Vagina (tissue), 2 donors: ENCODE data around the gene CAMKK1. TPM values are rescaled to one million over a fixed set of nuclear protein-coding genes. Genes with fewer than 3 reads are reported as not detected.
A peak's percentile ranks its signal among the peaks of the same experiment; 100 is the strongest.

Source experiments
- DNase-seq, 2 donors: peaks; one replicate each; pipeline ENCODE4 v3.0.0-alpha.2; 2017; ENCODE audit errors: extremely low spot score in 2 of 2
- H3K27ac ChIP-seq: fragments of 200-600 bp; sonication (generic); one replicate; pipeline ENCODE4 v1.5.1; 2019
- H3K27me3 ChIP-seq: fragments of 200-600 bp; sonication (generic); one replicate; pipeline ENCODE4 v1.5.1; 2019
- H3K36me3 ChIP-seq, 2 donors: fragments of 200-600 bp; sonication (generic); one replicate each; pipeline ENCODE4 v1.5.1; 2017 to 2019
- H3K4me1 ChIP-seq: fragments of 200-600 bp; sonication (generic); one replicate; pipeline ENCODE4 v1.5.1; 2019
- H3K4me3 ChIP-seq, 2 donors: fragments of 200-600 bp; sonication (generic); 1 replicate in 1 of 2; 2 replicates in 1 of 2; pipeline ENCODE4 v1.5.1; 2016 to 2019
- H3K9me3 ChIP-seq: fragments of 200-600 bp; sonication (generic); one replicate; pipeline ENCODE4 v1.5.1; 2019
- CTCF ChIP-seq, 3 experiments: fragments of 450-650 bp in 2 of 3; fragments of 200-600 bp in 1 of 3; sonication (generic) in 1 of 3; IDR thresholded peaks; one replicate each; pipeline ENCODE4 v1.5.1; 2017 to 2019; ENCODE audit warnings: antibody characterized with exemption in 3 of 3, mild to moderate bottlenecking in 2 of 3, moderate library complexity in 2 of 3
- POLR2A ChIP-seq, 2 donors: fragments of 450-650 bp; IDR thresholded peaks; one replicate each; pipeline ENCODE4 v1.6.1; 2017; ENCODE audit warnings: antibody characterized with exemption in 2 of 2, mild to moderate bottlenecking in 2 of 2, moderate library complexity in 2 of 2
- POLR2AphosphoS5 ChIP-seq, 2 donors: sonication (generic); formaldehyde crosslinking; IDR thresholded peaks; one replicate each; pipeline ENCODE4 v1.9.0; 2017; ENCODE audit warnings: antibody characterized with exemption in 2 of 2, mild to moderate bottlenecking in 2 of 2, low read depth in 1 of 2; ENCODE audit not compliant: insufficient read depth in 1 of 2
- intact Hi-C: fragments of 100-400 bp; cut with DNase I; formaldehyde crosslinking; loops from one replicate; pipeline ENCODE4 v1.15.1; 2023
- total RNA-seq: library from RNA; depleted of rRNA; stranded (reverse); fragments of >200 nt; gene quantifications from one replicate; pipeline ENCODE4 v1.2.3, GENCODE V29; 2016

The CAMKK1 gene
- total RNA-seq, 1 donor from 2014 or later, result 12.0 TPM

- no peak for DNase-seq
- Histone ChIP-seq H3K27me3 (no peaks in the 10 kb centered on the region), H3K27ac (no peak overlapping the region), H3K4me3 (no peak overlapping the region), H3K4me1 (peaks cover 8% of the 10 kb centered on the region), H3K9me3 (no peaks in the 10 kb centered on the region), H3K36me3 (no peaks in the 10 kb centered on the region)
- intact Hi-C loops, result no loop called here
- TF ChIP-seq POLR2A (IDR thresholded peaks at IDR 0.05) (no peak), CTCF (IDR thresholded peaks at IDR 0.05) (no peak), POLR2AphosphoS5 (IDR thresholded peaks at IDR 0.05; ENCODE audit: insufficient read depth in 1 of 2, low read depth in 1 of 2) (no peak)
These were observed 28.9 kb upstream of the CAMKK1 start for GRCh38 chr17:3921502-3922319.

GRCh38 chr17:3921006-3921405, 28.2 kb upstream of the CAMKK1 start:
- no peak overlapping the region for H3K4me3 ChIP-seq
- no peak for TF ChIP-seq POLR2AphosphoS5 (IDR thresholded peaks at IDR 0.05; ENCODE audit: insufficient read depth in 1 of 2, low read depth in 1 of 2)
- TF ChIP-seq POLR2A (IDR thresholded peaks at IDR 0.05), result no peak
- no peak for TF ChIP-seq CTCF (IDR thresholded peaks at IDR 0.05)
- H3K27ac ChIP-seq, result no peak overlapping the region
- H3K27me3 ChIP-seq, result no peaks in the 10 kb centered on the region
- DNase-seq, result no peak
- peaks cover 15% of the 10 kb centered on the region for H3K4me1 ChIP-seq
- no peaks in the 10 kb centered on the region for H3K9me3 ChIP-seq
- H3K36me3 ChIP-seq, result no peaks in the 10 kb centered on the region
- intact Hi-C loops, result no loop called here

GRCh38 chr17:3919123-3919624, 26.3 kb upstream of the CAMKK1 start:
- no peaks in the 10 kb centered on the region for H3K9me3 ChIP-seq
- intact Hi-C loops, result no loop called here
- no peaks in the 10 kb centered on the region for H3K36me3 ChIP-seq
- peak overlapping the region; percentile 54 for H3K27ac ChIP-seq
- H3K4me3 ChIP-seq, result no peak overlapping the region
- no peak for DNase-seq
- H3K27me3 ChIP-seq, result no peaks in the 10 kb centered on the region
- H3K4me1 ChIP-seq, result peaks cover 15% of the 10 kb centered on the region
- no peak for TF ChIP-seq POLR2AphosphoS5 (IDR thresholded peaks at IDR 0.05; ENCODE audit: insufficient read depth in 1 of 2, low read depth in 1 of 2)
- no peak for TF ChIP-seq POLR2A (IDR thresholded peaks at IDR 0.05)
- TF ChIP-seq CTCF (IDR thresholded peaks at IDR 0.05), result no peak

GRCh38 chr17:3918372-3919122, 25.7 kb upstream of the CAMKK1 start:
- Histone ChIP-seq H3K4me1 (peaks cover 21% of the 10 kb centered on the region), H3K36me3 (no peaks in the 10 kb centered on the region), H3K4me3 (no peak overlapping the region), H3K27me3 (no peaks in the 10 kb centered on the region), H3K9me3 (no peaks in the 10 kb centered on the region), H3K27ac (peak overlapping the region; percentile 54)
- DNase-seq, result no peak
- intact Hi-C loops, result no loop called here
- TF ChIP-seq POLR2AphosphoS5 (IDR thresholded peaks at IDR 0.05; ENCODE audit: insufficient read depth in 1 of 2, low read depth in 1 of 2) (no peak), POLR2A (IDR thresholded peaks at IDR 0.05) (no peak), CTCF (IDR thresholded peaks at IDR 0.05) (no peak)
